HEK293 (cell line): ENCODE results near the gene FRAS1.

ENCODE experiments used
- CTCF ChIA-PET: fragments of 350-600 bp; formaldehyde crosslinking; extraction: SDS; loops from one replicate; lab custom pipeline; 2021; ENCODE audit warnings: antibody characterized with exemption; lab: Yijun Ruan, JAX
- POLR2A ChIA-PET: fragments of 300-600 bp; formaldehyde crosslinking; extraction: SDS; loops from one replicate; lab custom pipeline; 2020; ENCODE audit warnings: antibody characterized with exemption, inconsistent platforms; lab: Yijun Ruan, JAX
- H3K27ac ChIP-seq: fragments of 200-500 bp; sonication (Bioruptor generic); 2 replicates; pipeline ENCODE4 v1.5.1; 2014; ENCODE audit warnings: low read depth, low read length, control low read depth, inconsistent platforms; ENCODE audit errors: extremely low read depth
- H3K36me3 ChIP-seq, 2 experiments: fragments of 200-500 bp in 1 of 2; sonication (Bioruptor generic) in 1 of 2; 1 replicate in 1 of 2; 2 replicates in 1 of 2; pipeline ENCODE4 v1.5.1; 2014 to 2017; ENCODE audit warnings: inconsistent platforms in 2 of 2, low read length in 2 of 2; ENCODE audit not compliant: control insufficient read depth in 2 of 2, insufficient read depth in 1 of 2
- H3K4me1 ChIP-seq: fragments of 200-500 bp; sonication (Bioruptor generic); 2 replicates; pipeline ENCODE4 v1.5.1; 2014; ENCODE audit warnings: mild to moderate bottlenecking, low read length, inconsistent platforms; ENCODE audit not compliant: control insufficient read depth, insufficient read depth
- H3K4me3 ChIP-seq: 2 replicates; pipeline ENCODE4 v1.5.1; 2011; ENCODE audit warnings: low read depth, mild to moderate bottlenecking, control low read depth, low read length, moderate library complexity
- H3K9me3 ChIP-seq: fragments of 200-500 bp; sonication (Bioruptor generic); 2 replicates; pipeline ENCODE4 v1.5.1; 2014; ENCODE audit warnings: low read depth, low read length, inconsistent platforms; ENCODE audit not compliant: control insufficient read depth, insufficient read depth
- SCRT1 ChIP-seq: fragments of 450-650 bp; formaldehyde crosslinking; IDR thresholded peaks from 2 replicates; pipeline ENCODE4 v1.5.1; 2016; ENCODE audit warnings: missing biosample characterization, missing genetic modification characterization, borderline replicate concordance
- SCRT2 ChIP-seq: fragments of 450-650 bp; formaldehyde crosslinking; IDR thresholded peaks from 2 replicates; pipeline ENCODE4 v1.5.1; 2016; ENCODE audit warnings: missing biosample characterization, missing genetic modification characterization
- YY2 ChIP-seq: fragments of 450-650 bp; formaldehyde crosslinking; IDR thresholded peaks from 2 replicates; pipeline ENCODE4 v1.5.1; 2016; ENCODE audit warnings: missing biosample characterization, missing genetic modification characterization
- ZBTB10 ChIP-seq: fragments of 450-650 bp; formaldehyde crosslinking; IDR thresholded peaks from 2 replicates; pipeline ENCODE4 v1.5.1; 2016; ENCODE audit warnings: missing biosample characterization, missing genetic modification characterization
- ZNF148 ChIP-seq: fragments of 450-650 bp; formaldehyde crosslinking; IDR thresholded peaks from 2 replicates; pipeline ENCODE4 v1.5.0; 2017; ENCODE audit warnings: missing biosample characterization, missing genetic modification characterization, borderline replicate concordance
- ZNF362 ChIP-seq: fragments of 450-650 bp; formaldehyde crosslinking; IDR thresholded peaks from 2 replicates; pipeline ENCODE4 v1.5.1; 2016; ENCODE audit warnings: missing biosample characterization, missing genetic modification characterization
- ZNF394 ChIP-seq: fragments of 450-650 bp; formaldehyde crosslinking; IDR thresholded peaks from 2 replicates; pipeline ENCODE4 v1.5.1; 2016; ENCODE audit warnings: missing biosample characterization, missing genetic modification characterization, mild to moderate bottlenecking, moderate library complexity, borderline replicate concordance
- ZNF416 ChIP-seq: fragments of 450-650 bp; formaldehyde crosslinking; IDR thresholded peaks from 2 replicates; pipeline ENCODE4 v1.5.1; 2016; ENCODE audit warnings: missing biosample characterization, missing genetic modification characterization
- ZNF488 ChIP-seq: fragments of 450-650 bp; formaldehyde crosslinking; IDR thresholded peaks from 2 replicates; pipeline ENCODE4 v1.5.1; 2016; ENCODE audit warnings: missing biosample characterization, missing genetic modification characterization
- ZNF548 ChIP-seq: fragments of 450-650 bp; formaldehyde crosslinking; IDR thresholded peaks from 2 replicates; pipeline ENCODE4 v1.5.1; 2016; ENCODE audit warnings: missing biosample characterization, missing genetic modification characterization
- ZNF701 ChIP-seq: fragments of 450-650 bp; formaldehyde crosslinking; IDR thresholded peaks from 2 replicates; pipeline ENCODE4 v1.5.1; 2016; ENCODE audit warnings: missing biosample characterization, missing genetic modification characterization

The FRAS1 gene

GRCh38 chr4:78346222-78346621 is 289.1 kb downstream of the FRAS1 start (continued):
- no peak for TF ChIP-seq ZBTB10 (tag by site-specific recombination)
- no peak for TF ChIP-seq ZNF548 (tag by site-specific recombination)

GRCh38 chr4:78347527-78347926 is 290.4 kb downstream of the FRAS1 start:
- no peak overlapping the region for H3K27ac ChIP-seq
- H3K4me3 ChIP-seq = no peak overlapping the region
- TF ChIP-seq ZNF701 (no peak), SCRT1 (peak; percentile 69), SCRT2 (tag by site-specific recombination) (peak; percentile 75)
- ChIA-PET CTCF (no interaction called here), POLR2A (no interaction called here)
- H3K36me3 ChIP-seq = no peaks in the 10 kb centered on the region
- H3K4me1 ChIP-seq = no peaks in the 10 kb centered on the region
- H3K9me3 ChIP-seq = no peaks in the 10 kb centered on the region

- Histone ChIP-seq H3K4me3 (no peak overlapping the region), H3K4me1 (no peaks in the 10 kb centered on the region)
- POLR2A ChIA-PET = no interaction called here
- TF ChIP-seq ZNF416 (tag by site-specific recombination) (no peak), ZNF488 (tag by site-specific recombination) (no peak), ZNF148 (no peak), ZNF394 (no peak), YY2 (tag by site-specific recombination) (no peak)
- TF ChIP-seq, all 188 proteins: peak for 0
- Histone ChIP-seq H3K36me3 (no peaks in the 10 kb centered on the region), H3K9me3 (no peaks in the 10 kb centered on the region), H3K27ac (no peak overlapping the region)
- CTCF ChIA-PET = interaction anchor here (0.6 kb wide), 1 partner anchor 46 kb away, joined by 5 read pairs; no protein-coding TSS in a partner anchor
Observed at GRCh38 chr4:78353921-78354320, 296.8 kb downstream of the FRAS1 start.

- H3K4me3 ChIP-seq = no peak overlapping the region
- H3K9me3 ChIP-seq = no peaks in the 10 kb centered on the region
- H3K4me1 ChIP-seq = no peaks in the 10 kb centered on the region
- CTCF ChIA-PET = interaction anchor here (0.6 kb wide), 1 partner anchor 45 kb away, joined by 5 read pairs; no protein-coding TSS in a partner anchor
- POLR2A ChIA-PET = no interaction called here
- no peak overlapping the region for H3K27ac ChIP-seq
- TF ChIP-seq ZNF362 = no peak
- no peaks in the 10 kb centered on the region for H3K36me3 ChIP-seq
Observed at GRCh38 chr4:78354782-78355181, 297.7 kb downstream of the FRAS1 start.
